ENCODE data around the gene GALNT10.

DNA sequence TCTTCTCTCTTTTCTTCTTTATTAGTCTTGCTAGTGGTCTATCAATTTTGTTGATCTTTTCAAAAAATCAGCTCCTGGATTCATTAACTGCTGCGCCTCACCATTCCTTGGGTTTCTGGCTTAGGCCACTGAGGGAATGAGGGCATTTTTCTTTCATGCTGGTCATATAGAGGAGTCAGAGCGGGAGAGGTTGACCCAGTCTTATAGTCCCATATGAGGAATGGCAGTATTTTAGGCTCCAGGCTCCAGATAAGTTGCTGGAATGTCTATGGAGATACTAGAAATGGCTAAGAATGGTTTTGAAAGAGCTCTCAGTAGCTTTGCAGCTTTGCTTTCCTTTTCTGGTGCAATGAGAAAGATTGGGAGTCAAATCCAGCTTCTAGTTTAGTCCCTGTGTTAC, 58.2 kb downstream of the GALNT10 start:
- TF ChIP-seq, protein P1, sequence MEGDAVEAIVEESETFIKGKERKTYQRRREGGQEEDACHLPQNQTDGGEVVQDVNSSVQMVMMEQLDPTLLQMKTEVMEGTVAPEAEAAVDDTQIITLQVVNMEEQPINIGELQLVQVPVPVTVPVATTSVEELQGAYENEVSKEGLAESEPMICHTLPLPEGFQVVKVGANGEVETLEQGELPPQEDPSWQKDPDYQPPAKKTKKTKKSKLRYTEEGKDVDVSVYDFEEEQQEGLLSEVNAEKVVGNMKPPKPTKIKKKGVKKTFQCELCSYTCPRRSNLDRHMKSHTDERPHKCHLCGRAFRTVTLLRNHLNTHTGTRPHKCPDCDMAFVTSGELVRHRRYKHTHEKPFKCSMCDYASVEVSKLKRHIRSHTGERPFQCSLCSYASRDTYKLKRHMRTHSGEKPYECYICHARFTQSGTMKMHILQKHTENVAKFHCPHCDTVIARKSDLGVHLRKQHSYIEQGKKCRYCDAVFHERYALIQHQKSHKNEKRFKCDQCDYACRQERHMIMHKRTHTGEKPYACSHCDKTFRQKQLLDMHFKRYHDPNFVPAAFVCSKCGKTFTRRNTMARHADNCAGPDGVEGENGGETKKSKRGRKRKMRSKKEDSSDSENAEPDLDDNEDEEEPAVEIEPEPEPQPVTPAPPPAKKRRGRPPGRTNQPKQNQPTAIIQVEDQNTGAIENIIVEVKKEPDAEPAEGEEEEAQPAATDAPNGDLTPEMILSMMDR (IDR thresholded peaks at IDR 0.05), result no peak
- no peak for TF ChIP-seq POLR2A (IDR thresholded peaks at IDR 0.05)
